ENCODE data around the gene TBL1X.

- TF ChIP-seq CTCF (conservative IDR thresholded peaks at IDR 0.05) (no peak), EZH2 (IDR thresholded peaks at IDR 0.05; ENCODE audit: low read depth) (no peak)
Measured at GRCh38 chrX:9510366-9510765, 45.5 kb downstream of the TBL1X start.

Data from PC-9 (cell line).